Measurements from ENCODE around the gene DHPS. TPM values are rescaled to one million over a fixed set of nuclear protein-coding genes. Genes with fewer than 3 reads are reported as not detected.
"Not testable (repeated sequence)": the region's sequence is repeated elsewhere in the genome, so short reads cannot be mapped to it uniquely, and the experiment has no call there.

The DHPS gene
- total RNA-seq, 1 experiment from 2014 or later: 71.1 TPM

DNA sequence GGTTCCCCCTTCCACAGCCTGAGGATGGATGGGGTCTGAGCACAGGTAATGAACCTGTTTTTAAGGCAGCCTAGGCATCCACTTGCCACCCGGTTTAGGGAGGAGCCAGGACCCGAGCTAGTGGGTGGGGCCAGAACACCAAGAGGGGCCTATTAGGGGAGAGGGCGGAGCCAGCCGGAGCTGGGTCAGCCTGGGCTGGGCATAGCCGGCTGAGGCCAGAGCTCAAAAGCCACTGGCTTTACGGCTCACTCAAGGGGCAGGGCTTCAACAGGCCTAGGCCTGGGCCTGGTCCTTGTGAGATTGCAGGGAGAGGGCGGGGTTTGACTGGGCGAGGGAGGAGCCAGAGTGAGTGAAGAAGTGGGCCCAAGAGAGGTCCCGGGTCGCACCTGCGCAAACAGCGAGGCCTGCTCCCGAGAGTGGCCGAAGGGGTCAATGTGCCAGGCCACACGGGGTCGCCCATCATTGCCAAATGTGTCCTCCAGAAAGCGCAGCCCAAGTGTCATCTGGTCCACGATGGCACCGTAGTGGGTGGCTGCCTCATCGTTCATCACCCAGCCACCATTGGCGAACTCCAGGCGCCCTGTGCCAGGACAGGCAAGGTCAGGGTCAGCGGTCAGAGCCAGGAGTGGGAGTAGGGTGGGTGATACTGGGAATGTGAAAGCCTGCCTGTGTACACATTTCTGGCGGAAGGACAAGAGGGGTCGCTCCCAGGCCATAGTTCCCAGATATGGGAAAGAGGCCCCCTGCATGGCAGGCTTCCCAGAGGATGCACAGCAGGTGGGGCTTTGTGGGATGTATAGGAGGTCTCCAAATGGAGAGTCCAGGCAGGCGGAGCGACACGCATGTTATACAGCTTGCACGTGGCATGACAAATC, 17.0 kb downstream of the DHPS start:
- Histone ChIP-seq H3K4me3 (no peak overlapping the region), H3K9me3 (replicated peaks) (no peaks in the 10 kb centered on the region), H3K36me3 (peaks cover 54% of the 10 kb centered on the region), H3K27me3 (replicated peaks) (no peaks in the 10 kb centered on the region), H3K4me1 (replicated peaks) (peaks cover 20% of the 10 kb centered on the region), H3K27ac (no peak overlapping the region)
- no peak for DNase-seq (ENCODE audit: low read depth in 1 of 2, low spot score in 2 of 2)

DNA sequence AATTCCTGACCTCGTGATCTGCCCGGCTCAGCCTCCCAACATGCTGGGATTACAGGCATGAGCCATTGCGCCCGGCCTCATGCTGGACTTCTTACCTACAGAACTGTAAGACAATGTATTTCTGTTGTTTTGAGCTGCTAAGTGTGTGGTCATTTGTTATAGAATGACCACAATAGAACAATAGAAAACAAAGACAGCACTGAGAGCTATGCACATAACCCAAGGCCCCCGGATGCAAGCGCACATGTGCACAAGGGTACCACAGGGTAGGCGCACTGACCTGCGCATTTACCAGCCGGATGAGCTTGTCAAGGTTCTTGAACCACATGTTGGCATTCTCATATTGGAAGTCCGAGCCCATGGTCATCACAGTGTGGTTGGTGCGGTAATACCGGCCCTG, 20.7 kb downstream of the DHPS start:
- no peak for DNase-seq (ENCODE audit: low read depth in 1 of 2, low spot score in 2 of 2)
- H3K4me1 ChIP-seq (replicated peaks): peaks cover 3% of the 10 kb centered on the region; the same call in 1 of the 2 replicates
- no peaks in the 10 kb centered on the region for H3K9me3 ChIP-seq (replicated peaks)
- no peak overlapping the region for H3K27ac ChIP-seq
- peaks cover 63% of the 10 kb centered on the region for H3K36me3 ChIP-seq
- no peaks in the 10 kb centered on the region for H3K27me3 ChIP-seq (replicated peaks)
- H3K4me3 ChIP-seq: no peak overlapping the region

DNA sequence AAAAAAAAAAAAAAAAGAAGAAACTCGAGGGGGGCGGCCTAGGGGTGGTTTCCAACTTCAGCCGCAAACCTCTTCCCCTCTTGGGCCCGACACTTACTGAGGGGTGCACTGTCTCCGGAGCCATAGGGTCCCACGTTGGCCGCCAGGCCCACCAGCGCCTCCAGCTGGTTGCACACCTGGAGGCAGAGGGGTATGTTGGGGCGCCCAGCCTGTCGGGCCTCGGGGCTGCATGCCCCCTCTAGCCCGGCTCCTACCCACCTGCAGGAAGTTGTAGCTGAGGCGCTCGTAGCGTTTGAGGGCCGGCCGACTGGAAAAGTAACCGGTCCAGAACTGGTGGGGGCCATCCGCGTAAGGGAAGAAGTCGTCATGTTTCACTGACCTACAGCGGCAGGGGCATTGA, 23.7 kb downstream of the DHPS start:
- H3K4me1 ChIP-seq (replicated peaks): no peaks in the 10 kb centered on the region
- no peaks in the 10 kb centered on the region for H3K27me3 ChIP-seq (replicated peaks)
- H3K9me3 ChIP-seq (replicated peaks): no peaks in the 10 kb centered on the region
- H3K27ac ChIP-seq: no peak overlapping the region
- no peak for DNase-seq (ENCODE audit: low read depth in 1 of 2, low spot score in 2 of 2)
- no peak overlapping the region for H3K4me3 ChIP-seq
- H3K36me3 ChIP-seq: peaks cover 48% of the 10 kb centered on the region

DNA sequence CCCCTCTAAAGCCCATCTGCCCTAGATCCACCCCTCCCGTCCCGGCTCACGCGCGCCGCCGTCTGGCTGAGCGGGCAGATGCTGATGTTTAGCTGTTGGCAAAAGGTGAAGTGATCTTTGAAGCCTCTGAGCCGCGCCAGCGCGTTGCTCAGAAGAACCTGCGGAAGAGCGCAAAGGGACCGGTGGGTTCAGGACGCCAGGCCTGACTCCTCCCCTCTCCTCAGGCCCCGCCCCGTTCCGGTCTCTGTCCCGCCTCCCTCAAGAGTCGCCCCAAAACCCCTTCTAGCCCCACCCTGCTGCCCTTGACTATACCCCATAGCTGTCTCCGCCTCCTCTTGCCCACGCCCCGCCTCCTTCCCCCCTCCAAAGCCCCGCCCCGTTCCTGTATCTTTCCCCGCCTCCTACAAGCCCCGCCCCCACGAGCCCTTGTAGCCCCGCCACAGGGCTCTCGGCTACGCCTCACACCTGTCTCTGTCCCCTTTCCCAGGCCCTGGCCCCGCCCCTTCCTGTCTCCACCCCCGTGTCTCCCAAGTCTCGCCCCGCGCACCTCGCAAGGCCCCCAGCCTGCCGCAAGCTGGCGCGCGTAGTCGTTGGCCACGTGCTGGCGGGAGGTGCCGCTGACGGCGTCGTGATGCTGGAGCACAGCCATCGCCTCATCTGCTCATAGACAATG, 24.6 kb downstream of the DHPS start:
- DNase-seq (ENCODE audit: low read depth in 1 of 2, low spot score in 2 of 2): no peak
- Histone ChIP-seq H3K36me3 (peaks cover 45% of the 10 kb centered on the region), H3K27me3 (replicated peaks) (no peaks in the 10 kb centered on the region), H3K4me1 (replicated peaks) (no peaks in the 10 kb centered on the region), H3K9me3 (replicated peaks) (no peaks in the 10 kb centered on the region), H3K27ac (no peak overlapping the region), H3K4me3 (no peak overlapping the region)

DNA sequence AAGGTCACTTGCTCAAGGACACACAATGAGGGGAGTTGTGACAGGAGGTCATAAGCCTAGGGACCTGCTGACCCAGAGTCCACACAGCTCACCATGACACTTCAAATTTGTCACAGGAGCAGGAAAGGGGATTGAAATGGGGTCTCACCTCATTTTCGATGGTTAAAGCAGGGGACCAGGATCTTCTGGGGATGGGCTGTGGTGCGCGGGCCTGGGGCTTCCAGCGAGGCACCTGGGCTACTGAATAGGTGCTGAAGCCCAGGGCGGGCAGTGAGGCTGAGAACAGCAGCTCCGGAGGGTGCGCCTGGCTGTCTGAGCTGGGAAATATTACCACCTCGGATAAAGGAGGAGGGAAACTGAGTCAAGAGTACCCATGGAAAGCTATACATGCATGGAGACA, 26.1 kb downstream of the DHPS start:
- H3K9me3 ChIP-seq (replicated peaks): no peaks in the 10 kb centered on the region
- no peak overlapping the region for H3K4me3 ChIP-seq
- DNase-seq (ENCODE audit: low read depth in 1 of 2, low spot score in 2 of 2): no peak
- peaks cover 35% of the 10 kb centered on the region for H3K36me3 ChIP-seq
- H3K27ac ChIP-seq: no peak overlapping the region
- no peaks in the 10 kb centered on the region for H3K27me3 ChIP-seq (replicated peaks)
- H3K4me1 ChIP-seq (replicated peaks): no peaks in the 10 kb centered on the region

DNA sequence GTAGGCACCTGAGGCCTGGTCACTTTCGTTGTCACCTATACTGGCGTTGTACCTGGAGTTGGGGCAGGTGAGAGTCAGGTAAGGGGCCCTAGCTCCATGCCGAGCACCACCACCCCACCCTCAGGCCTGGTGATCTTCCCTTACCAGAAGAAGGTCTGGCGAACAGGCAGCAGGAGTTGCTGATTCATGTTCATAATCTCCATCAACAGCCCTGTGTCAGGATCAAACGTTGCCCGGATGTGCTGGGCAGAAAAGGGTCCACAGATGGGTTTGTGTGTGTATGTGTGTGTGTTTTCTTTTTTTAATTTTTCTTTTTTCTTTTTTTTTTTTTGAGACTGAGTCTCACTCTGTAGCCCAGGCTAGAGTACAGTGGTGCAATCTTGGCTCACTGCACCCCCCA, 29.5 kb downstream of the DHPS start:
- H3K4me1 ChIP-seq (replicated peaks): no peaks in the 10 kb centered on the region

DNA sequence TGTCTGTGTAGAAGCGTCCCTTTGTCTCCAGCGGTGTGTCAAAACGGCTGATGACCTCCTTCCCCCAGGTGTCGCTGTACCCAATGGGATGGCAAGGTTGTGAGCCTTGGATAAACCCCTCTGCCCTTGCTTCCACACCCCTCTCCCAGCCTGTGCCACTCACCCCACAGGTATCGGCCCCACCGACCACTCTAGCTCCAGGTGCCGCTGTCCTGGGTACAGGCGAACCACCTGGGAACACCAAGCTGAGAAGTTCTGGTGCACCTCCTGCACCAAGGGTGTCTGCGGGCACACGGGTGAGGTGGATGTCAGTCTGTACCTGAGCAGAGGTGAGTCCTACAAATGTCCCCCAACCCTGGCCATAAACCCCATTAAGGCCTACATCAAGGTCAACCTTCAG, 31.7 kb downstream of the DHPS start:
- Histone ChIP-seq H3K4me1 (replicated peaks) (no peaks in the 10 kb centered on the region), H3K9me3 (replicated peaks) (peaks cover 4% of the 10 kb centered on the region), H3K27me3 (replicated peaks) (no peaks in the 10 kb centered on the region), H3K27ac (no peak overlapping the region), H3K36me3 (peaks cover 2% of the 10 kb centered on the region; the same call in 1 of the 2 replicates), H3K4me3 (no peak overlapping the region)
- DNase-seq (ENCODE audit: low read depth in 1 of 2, low spot score in 2 of 2): no peak

More for the DNA sequence above, 29.5 kb downstream of the DHPS start:
- H3K27ac ChIP-seq: no peak overlapping the region
- no peaks in the 10 kb centered on the region for H3K27me3 ChIP-seq (replicated peaks)
- H3K4me3 ChIP-seq: no peak overlapping the region
- peaks cover 4% of the 10 kb centered on the region for H3K9me3 ChIP-seq (replicated peaks)
- H3K36me3 ChIP-seq: peaks cover 19% of the 10 kb centered on the region
- DNase-seq (ENCODE audit: low read depth in 1 of 2, low spot score in 2 of 2): no peak

DNA sequence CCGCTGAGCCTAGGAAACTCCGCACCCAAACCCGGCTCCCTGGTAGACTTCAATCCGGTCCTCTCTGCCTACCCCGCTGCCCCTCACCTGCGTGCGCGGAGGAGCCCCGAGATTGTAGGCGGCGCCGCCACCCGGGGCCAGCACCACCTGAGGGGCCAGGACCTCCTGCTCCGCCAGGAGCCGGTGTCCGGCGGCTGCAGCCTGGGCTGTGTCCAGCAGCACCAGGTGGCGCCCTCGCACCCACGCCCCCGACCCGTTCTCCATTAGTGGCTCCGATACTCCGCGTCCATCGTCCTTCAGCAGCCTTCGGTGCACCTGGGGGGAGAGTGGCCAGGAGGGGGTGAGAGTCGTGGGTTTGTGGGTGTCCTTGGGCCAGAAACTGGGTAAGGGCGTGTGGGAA, 33.6 kb downstream of the DHPS start:
- H3K4me3 ChIP-seq: no peak overlapping the region
- H3K27me3 ChIP-seq (replicated peaks): no peaks in the 10 kb centered on the region
- 0 out of 2 replicates have a peak, but pooled peaks cover 2% of the 10 kb centered on the region for H3K36me3 ChIP-seq
- no peak overlapping the region for H3K27ac ChIP-seq
- DNase-seq (ENCODE audit: low read depth in 1 of 2, low spot score in 2 of 2): no peak
- no peaks in the 10 kb centered on the region for H3K4me1 ChIP-seq (replicated peaks)
- peaks cover 4% of the 10 kb centered on the region for H3K9me3 ChIP-seq (replicated peaks)

DNA sequence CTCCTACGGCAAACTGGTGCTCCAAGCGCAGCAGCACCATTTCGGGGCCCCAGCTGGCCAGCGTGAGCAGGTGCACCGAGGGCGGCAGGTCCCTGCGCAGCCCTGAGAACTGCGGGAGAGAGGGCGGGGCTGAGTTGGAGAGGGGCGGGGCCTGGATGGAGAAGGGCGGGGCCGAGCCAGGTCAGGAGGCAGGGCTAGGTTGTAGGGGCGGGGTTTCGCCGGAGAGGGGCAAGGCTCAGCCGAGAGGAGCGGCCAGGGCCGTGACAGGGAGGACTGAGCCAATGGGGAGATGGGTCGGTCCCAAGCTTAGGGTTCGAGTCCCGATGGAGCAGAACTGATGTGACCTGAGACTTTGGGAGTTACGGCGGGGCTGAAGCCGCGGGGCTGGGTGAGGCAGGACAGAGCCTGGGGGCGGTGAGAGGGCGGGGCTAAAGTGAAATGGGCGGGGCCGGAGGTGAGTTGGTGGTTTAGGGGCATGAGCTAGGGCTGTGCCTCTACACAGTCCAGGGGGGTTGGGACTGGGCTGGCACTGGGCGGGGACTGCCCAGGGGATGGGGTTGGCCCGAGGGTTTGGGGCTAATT, 34.1 kb downstream of the DHPS start:
- Histone ChIP-seq H3K27ac (no peak overlapping the region), H3K36me3 (0 out of 2 replicates have a peak, but pooled peaks cover 2% of the 10 kb centered on the region), H3K4me1 (replicated peaks) (no peaks in the 10 kb centered on the region), H3K9me3 (replicated peaks) (peaks cover 4% of the 10 kb centered on the region), H3K4me3 (no peak overlapping the region), H3K27me3 (replicated peaks) (no peaks in the 10 kb centered on the region)
- no peak for DNase-seq (ENCODE audit: low read depth in 1 of 2, low spot score in 2 of 2)

DNA sequence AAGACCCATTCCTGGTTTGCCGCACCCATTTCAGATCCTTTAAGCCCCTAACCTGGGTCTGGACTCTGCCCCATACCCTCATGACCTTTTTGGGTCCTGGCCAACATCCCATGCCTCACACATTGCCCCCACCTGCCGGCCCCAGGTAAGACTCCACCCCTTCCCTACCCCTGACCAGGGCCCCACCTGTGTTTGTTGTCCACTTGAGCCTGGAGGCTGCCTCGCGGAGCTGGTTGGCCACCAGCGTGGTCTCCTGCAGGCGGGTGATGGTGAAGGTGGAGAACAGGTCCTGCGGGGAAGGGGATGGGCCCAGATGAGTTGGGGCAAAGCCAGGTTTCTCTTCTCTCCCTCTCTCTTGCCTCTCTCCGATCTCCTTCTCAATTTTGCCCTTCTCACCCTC, 34.6 kb downstream of the DHPS start:
- peaks cover 4% of the 10 kb centered on the region for H3K9me3 ChIP-seq (replicated peaks)
- DNase-seq (ENCODE audit: low read depth in 1 of 2, low spot score in 2 of 2): no peak
- 0 out of 2 replicates have a peak, but pooled peaks cover under 1% of the 10 kb centered on the region for H3K36me3 ChIP-seq
- H3K27me3 ChIP-seq (replicated peaks): no peaks in the 10 kb centered on the region
- H3K27ac ChIP-seq: no peak overlapping the region
- H3K4me1 ChIP-seq (replicated peaks): no peaks in the 10 kb centered on the region
- no peak overlapping the region for H3K4me3 ChIP-seq

DNA sequence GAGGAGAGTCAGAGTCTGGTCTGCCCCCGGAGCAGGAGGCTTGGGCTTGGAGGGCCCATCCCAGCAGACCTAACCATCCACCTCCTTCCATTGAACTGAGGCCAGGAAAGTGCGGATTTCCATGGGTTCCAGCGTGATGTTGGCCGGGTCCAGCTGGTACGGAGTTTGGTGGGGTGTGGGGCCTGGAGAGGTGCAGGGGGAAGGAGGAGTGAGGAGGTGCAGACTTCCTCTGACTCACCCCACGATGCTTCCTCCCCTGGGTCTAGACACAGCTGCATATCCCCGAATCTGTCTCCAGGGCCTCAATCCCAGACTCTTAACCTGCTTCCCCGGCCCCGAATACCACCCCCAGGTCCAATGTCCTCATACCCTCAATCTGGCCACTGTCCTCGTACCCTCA, 35.1 kb downstream of the DHPS start:
- Histone ChIP-seq H3K4me3 (no peak overlapping the region), H3K9me3 (replicated peaks) (peaks cover 4% of the 10 kb centered on the region), H3K36me3 (no peaks in the 10 kb centered on the region), H3K27me3 (replicated peaks) (no peaks in the 10 kb centered on the region), H3K4me1 (replicated peaks) (no peaks in the 10 kb centered on the region), H3K27ac (no peak overlapping the region)
- no peak for DNase-seq (ENCODE audit: low read depth in 1 of 2, low spot score in 2 of 2)

DNA sequence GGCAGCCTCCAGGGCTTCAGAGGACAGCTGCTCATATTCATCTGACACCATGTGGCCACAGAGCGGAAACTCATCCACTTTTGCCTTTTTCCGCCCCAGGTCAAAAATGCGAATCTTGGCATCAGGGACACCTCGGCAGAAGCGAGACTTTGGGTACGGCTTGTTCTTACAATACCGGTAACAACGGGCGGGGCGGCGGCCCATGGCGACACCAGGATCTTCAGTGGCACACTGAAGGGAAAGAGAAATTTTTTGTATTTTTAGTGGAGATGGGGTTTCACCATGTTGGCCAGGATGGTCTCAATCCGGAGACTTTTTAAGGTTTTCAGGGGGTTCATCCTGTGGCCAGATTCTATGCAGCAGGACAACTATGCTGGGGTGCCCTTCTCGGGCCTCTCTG, 38.0 kb downstream of the DHPS start:
- not testable (repeated sequence) for H3K4me1 ChIP-seq (replicated peaks); DNase-seq (ENCODE audit: low read depth in 1 of 2, low spot score in 2 of 2); H3K36me3 ChIP-seq; H3K27me3 ChIP-seq (replicated peaks); H3K27ac ChIP-seq; H3K4me3 ChIP-seq; H3K9me3 ChIP-seq (replicated peaks)

DNA sequence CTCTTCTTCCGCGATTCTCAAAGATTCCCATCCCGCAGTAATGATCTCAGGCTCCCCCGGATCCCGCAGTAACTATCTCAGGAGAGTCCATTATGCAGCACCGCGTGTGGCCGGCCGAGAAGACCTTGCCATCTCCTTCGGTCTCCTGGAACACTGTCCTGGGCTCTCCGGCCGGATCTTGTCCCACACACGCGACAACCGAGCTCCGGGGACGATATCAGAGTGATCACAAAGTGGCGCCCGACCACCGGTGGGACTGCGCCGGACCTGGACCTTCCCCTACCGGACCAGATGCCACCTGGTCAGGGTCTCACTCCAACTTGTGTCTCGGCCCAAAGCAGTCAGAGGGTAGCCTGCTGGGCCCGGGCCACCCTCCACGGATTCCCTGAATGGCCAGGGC, 39.2 kb downstream of the DHPS start:
- H3K4me3 ChIP-seq: no peak overlapping the region
- no peaks in the 10 kb centered on the region for H3K36me3 ChIP-seq
- H3K27ac ChIP-seq: no peak overlapping the region
- H3K9me3 ChIP-seq (replicated peaks): peaks cover 3% of the 10 kb centered on the region
- no peaks in the 10 kb centered on the region for H3K27me3 ChIP-seq (replicated peaks)
- H3K4me1 ChIP-seq (replicated peaks): peaks cover 7% of the 10 kb centered on the region; the same call in 1 of the 2 replicates
- no peak for DNase-seq (ENCODE audit: low read depth in 1 of 2, low spot score in 2 of 2)

DNA sequence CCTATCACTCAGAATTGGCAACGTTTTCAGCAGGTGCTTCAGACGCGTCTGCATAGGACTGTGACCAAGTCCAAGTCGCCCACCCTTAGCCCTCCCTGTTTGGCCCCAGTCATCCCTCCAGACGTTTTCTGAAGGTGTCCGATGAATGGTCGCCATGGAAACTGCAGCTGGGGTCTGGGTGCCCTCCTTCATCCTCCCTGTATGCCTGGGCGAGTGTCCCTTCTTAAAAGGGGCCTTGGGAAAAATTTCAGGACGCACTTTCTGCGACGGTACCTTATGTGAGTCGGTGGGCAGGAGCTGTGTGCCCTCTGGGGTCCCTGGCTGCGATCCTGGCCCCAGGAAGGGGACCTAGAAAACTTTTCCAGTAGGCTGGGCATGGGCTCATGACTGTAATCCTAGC, 40.2 kb downstream of the DHPS start:
- H3K27ac ChIP-seq: no peak overlapping the region
- peaks cover 7% of the 10 kb centered on the region; the same call in 1 of the 2 replicates for H3K4me1 ChIP-seq (replicated peaks)
- H3K36me3 ChIP-seq: no peaks in the 10 kb centered on the region
- no peak overlapping the region for H3K4me3 ChIP-seq
- no peak for DNase-seq (ENCODE audit: low read depth in 1 of 2, low spot score in 2 of 2)
- H3K27me3 ChIP-seq (replicated peaks): no peaks in the 10 kb centered on the region
- peaks cover 3% of the 10 kb centered on the region for H3K9me3 ChIP-seq (replicated peaks)

Measured in SJSA1 (cell line).